ENCODE measurements around the gene CT55.
"Not testable (repeated sequence)": the region's sequence is repeated elsewhere in the genome, so short reads cannot be mapped to it uniquely, and the experiment has no call there.

Gene CT55

GRCh38 chrX:135170877-135171519 lies at the start of gene CT55:
CT55 (minus strand) TSS chrX:135171398; CDS start chrX:135171171, 227 bp downstream.
- DNase-seq (ENCODE audit: low read depth in 2 of 3, low spot score in 1 of 3): no peak

- peak; percentile 16 to 53 (median 50) for DNase-seq (ENCODE audit: low read depth in 2 of 3, low spot score in 1 of 3)
Measured at GRCh38 chrX:135213200-135213844, 42.1 kb upstream of the CT55 start.

GRCh38 chrX:135206427-135206826 lies 35.2 kb upstream of the CT55 start:
- DNase-seq (ENCODE audit: low read depth in 2 of 3, low spot score in 1 of 3): peak in 1 of 3 donors; percentile 16

- DNase-seq (ENCODE audit: low read depth in 2 of 3, low spot score in 1 of 3): no peak
Measured at GRCh38 chrX:135200297-135200696, 29.1 kb upstream of the CT55 start.

DNA sequence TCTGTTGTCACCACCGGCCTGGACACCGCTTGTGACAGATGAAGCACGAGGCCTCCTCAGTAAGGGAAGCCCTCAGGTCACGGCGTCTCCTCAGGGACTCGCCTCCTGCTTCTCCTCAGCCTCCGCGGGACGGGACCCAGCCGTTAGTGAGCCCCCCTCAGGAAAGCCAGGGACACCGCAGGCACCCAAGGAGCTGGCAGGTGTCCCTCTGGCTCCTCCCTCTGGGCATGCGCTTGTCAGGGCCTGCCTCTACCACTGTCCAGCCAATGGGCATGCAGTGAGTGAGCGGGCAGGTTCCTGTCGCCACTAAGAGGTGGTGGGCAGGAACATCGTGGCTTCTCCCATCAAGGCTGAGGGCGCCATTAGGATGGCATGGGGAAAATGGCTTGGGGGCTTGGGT lies 23.5 kb upstream of the CT55 start:
- no peak for DNase-seq (ENCODE audit: low read depth in 2 of 3, low spot score in 1 of 3)

GRCh38 chrX:135193740-135194139 lies 22.5 kb upstream of the CT55 start:
- no peak for DNase-seq (ENCODE audit: low read depth in 2 of 3, low spot score in 1 of 3)

DNA sequence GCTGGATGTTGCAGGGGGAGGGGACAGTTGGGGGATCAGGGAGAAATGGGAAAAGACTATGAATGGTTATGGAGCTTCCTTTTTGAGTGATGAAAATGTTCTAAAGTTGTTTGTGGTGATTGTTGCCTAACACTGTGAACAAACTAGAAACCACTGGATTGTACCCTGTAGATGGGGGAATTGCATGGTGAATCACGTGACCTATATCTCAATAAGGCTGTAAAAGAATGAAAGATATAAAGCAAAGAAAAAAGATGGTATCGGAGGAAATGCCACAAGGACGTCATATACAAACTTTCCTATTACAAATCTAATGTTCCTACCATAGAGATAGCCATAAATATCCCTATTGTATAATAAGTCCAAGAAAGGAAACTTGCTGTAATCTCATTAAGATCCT lies 20.6 kb upstream of the CT55 start:
- no peak for DNase-seq (ENCODE audit: low read depth in 2 of 3, low spot score in 1 of 3)

DNA sequence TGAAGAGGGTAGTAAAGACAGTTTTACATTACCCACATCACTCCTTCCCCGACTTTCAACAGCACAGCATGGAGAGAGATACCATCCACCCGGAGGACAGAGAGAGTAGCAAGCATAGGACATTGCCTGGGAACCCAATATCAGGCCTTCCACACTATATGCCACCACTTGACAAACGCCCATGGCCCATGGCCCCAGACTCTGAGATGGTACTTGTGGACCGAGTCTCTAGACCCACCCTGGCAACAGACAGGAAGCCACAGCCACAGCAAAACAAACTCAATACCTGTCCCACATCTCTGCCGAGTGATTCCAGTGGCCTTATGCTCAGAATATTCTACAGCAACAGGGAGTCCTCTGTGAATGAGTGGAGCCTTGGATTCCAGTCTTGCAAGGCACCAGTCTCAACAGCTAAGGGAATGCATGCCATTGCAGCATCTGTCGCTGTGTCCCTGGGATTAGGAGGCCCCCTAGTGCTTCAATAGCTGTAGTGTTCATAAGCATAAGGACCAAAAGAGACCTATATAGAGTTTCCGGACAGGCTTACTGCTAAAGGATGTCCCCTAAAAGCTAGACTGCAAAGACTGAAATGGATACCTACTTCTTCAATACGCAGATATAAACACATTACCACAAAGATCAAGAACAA lies 14.7 kb upstream of the CT55 start:
- no peak for DNase-seq (ENCODE audit: low read depth in 2 of 3, low spot score in 1 of 3)

DNA sequence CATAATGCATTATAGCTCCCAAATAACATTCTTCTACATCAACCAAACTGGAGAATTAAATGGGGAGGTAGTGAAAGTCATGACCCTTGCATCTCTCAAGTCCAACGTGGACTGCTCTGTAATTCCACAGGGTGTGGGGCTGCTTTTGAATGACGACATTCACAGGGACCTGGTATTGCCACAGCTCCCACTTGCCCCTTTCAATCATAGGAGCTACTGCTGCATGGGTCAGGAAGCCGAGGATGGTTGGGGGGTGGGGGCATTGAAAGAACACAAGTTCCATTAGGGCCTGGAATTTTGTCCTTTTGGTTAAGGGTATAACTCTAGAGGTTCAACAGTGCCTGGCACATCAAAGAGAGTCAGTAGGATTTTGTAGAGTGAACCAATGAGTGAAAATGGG lies 7.4 kb upstream of the CT55 start:
- DNase-seq (ENCODE audit: low read depth in 2 of 3, low spot score in 1 of 3): no peak

GRCh38 chrX:135170468-135170867 lies 730 bp downstream of the CT55 start:
- no peak for DNase-seq (ENCODE audit: low read depth in 2 of 3, low spot score in 1 of 3)

DNA sequence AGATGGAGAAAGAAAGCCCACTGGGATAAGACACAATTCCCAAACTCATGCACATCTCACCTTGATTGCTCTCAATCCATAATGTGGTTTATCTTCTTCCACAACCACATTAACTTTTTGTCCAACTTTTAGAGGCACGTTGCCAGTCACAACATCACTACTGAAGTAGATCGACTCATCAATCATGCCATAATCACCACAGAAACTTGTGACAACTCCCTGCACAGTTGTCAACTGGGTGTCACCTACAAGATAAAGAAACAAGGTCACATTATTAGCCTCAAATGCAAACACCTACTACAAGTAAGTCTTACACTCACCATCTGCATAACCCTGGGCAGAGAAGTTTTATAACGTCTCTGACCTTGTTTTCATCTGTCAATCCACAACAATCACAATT lies 1.7 kb downstream of the CT55 start:
- DNase-seq (ENCODE audit: low read depth in 2 of 3, low spot score in 1 of 3): not testable (repeated sequence)

GRCh38 chrX:135168486-135168885 lies 2.7 kb downstream of the CT55 start:
- DNase-seq (ENCODE audit: low read depth in 2 of 3, low spot score in 1 of 3): no peak

DNA sequence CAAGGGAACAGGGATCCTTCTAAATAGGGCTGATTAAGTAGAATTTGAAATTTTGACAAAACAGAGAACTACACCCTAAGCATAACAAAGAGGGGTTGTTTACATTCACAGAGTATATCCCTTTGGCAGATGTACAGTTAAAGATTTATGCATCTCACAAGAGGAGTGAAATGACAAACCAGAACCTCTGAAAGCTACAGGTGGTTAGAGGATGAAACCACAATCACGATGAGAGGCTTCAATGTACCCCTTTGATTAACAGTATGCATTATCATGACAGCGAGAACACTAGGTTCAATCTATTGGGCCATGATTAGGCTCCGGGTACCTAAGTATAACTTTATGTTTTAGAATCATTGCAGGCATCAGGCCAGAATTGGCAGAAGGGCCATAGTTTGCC lies 16.5 kb downstream of the CT55 start:
- DNase-seq (ENCODE audit: low read depth in 2 of 3, low spot score in 1 of 3): not testable (repeated sequence)

- not testable (repeated sequence) for DNase-seq (ENCODE audit: low read depth in 2 of 3, low spot score in 1 of 3)
Measured at GRCh38 chrX:135126145-135126544, 45.1 kb downstream of the CT55 start.

- DNase-seq (ENCODE audit: low read depth in 2 of 3, low spot score in 1 of 3): not testable (repeated sequence)
Measured at GRCh38 chrX:135120056-135120576, 51.1 kb downstream of the CT55 start, which contains the start of gene ETDB. ETDB (minus strand) TSS chrX:135120526; CDS start chrX:135119261, 1,265 bp downstream.

- not testable (repeated sequence) for DNase-seq (ENCODE audit: low read depth in 2 of 3, low spot score in 1 of 3)
Measured at GRCh38 chrX:135116064-135116463, 55.1 kb downstream of the CT55 start.

GRCh38 chrX:135114392-135114791 lies 56.8 kb downstream of the CT55 start:
- no peak for DNase-seq (ENCODE audit: low read depth in 2 of 3, low spot score in 1 of 3)

GRCh38 chrX:135112743-135113142 lies 58.5 kb downstream of the CT55 start:
- DNase-seq (ENCODE audit: low read depth in 2 of 3, low spot score in 1 of 3): no peak

DNA sequence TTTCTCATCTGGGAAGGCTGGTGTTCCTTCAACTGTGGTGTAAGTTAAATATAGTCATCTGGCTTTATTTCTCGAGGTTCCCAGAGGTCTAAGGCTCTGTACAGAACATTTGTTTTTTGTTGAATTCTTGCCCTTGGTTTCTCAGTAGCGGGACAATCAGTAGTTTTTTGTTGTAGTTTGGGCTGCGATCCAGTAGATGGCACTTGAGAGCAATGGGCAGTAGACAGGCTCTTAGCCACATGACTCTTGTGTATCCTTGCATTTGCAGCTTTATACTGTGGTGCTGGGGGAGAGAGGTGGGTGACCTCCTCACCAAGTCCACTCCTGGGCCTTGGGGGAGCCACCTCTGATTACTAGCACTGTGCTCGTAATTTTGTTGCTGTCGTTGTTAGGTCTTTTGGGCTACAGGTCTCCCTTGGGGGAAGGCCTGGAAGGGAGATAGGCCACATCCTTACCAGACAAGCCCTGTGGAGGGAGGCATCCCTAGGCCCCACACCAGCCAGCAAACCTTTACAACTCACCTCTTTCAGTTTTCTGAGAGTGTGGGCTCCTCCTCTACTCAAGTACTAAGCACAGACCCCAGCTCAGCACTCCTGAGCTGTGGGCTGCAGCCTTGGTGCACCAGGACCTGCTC lies 59.0 kb downstream of the CT55 start:
- peak in 1 of 3 donors; percentile 34 for DNase-seq (ENCODE audit: low read depth in 2 of 3, low spot score in 1 of 3)

GRCh38 chrX:135109554-135109953 lies 61.6 kb downstream of the CT55 start:
- DNase-seq (ENCODE audit: low read depth in 2 of 3, low spot score in 1 of 3): no peak

All from stimulated activated CD4-positive, alpha-beta T cell treated with anti-CD3 and anti-CD28 coated beads, Interleukin-12 subunit alpha, Interleukin-12 subunit beta, amount 100 ng/mL, for 48 hours (primary cell).